DOHH2 (cell line): Measurements from ENCODE around the gene KDM4C.

ENCODE experiments used
- H3F3A ChIP-seq: fragments of 200-600 bp; sonication (generic), shearing (Covaris generic); 2 replicates; pipeline ENCODE4 v1.6.0; 2016; ENCODE audit warnings: antibody characterized with exemption, mild to moderate bottlenecking; ENCODE audit not compliant: control insufficient read depth, insufficient read depth
- H3K27ac ChIP-seq: fragments of 200-600 bp; sonication (generic); 2 replicates; pipeline ENCODE4 v1.5.1; 2014; ENCODE audit warnings: low read depth, mild to moderate bottlenecking, low read length, moderate library complexity
- H3K27me3 ChIP-seq: fragments of 200-600 bp; sonication (generic); 2 replicates; pipeline ENCODE4 v1.6.1; 2014; ENCODE audit warnings: mild to moderate bottlenecking, low read length, mixed read lengths; ENCODE audit not compliant: control insufficient read depth
- H3K36me3 ChIP-seq: fragments of 200-600 bp; sonication (generic); 2 replicates; pipeline ENCODE4 v1.6.1; 2014; ENCODE audit warnings: mild to moderate bottlenecking, low read length, moderate library complexity, mixed read lengths; ENCODE audit not compliant: control insufficient read depth
- H3K4me1 ChIP-seq: fragments of 200-600 bp; sonication (generic); 2 replicates; pipeline ENCODE4 v1.6.1; 2014; ENCODE audit warnings: mild to moderate bottlenecking, low read length, mixed read lengths; ENCODE audit not compliant: control insufficient read depth
- H3K4me2 ChIP-seq: fragments of 200-600 bp; sonication (generic); 2 replicates; pipeline ENCODE4 v1.6.0; 2014; ENCODE audit warnings: mild to moderate bottlenecking, low read length, moderate library complexity
- H3K4me3 ChIP-seq: fragments of 200-600 bp; sonication (generic); 2 replicates; pipeline ENCODE4 v1.5.1; 2014; ENCODE audit warnings: mild to moderate bottlenecking, low read length, mixed read lengths
- H3K79me2 ChIP-seq: fragments of 200-600 bp; sonication (generic); 2 replicates; pipeline ENCODE4 v1.6.1; 2014; ENCODE audit warnings: mild to moderate bottlenecking, low read length, mixed read lengths; ENCODE audit not compliant: control insufficient read depth
- H3K9me2 ChIP-seq: fragments of 200-600 bp; sonication (generic); replicated peaks from 2 replicates; pipeline ENCODE4 v1.6.1; 2014; ENCODE audit warnings: mild to moderate bottlenecking, low read length, mixed read lengths; ENCODE audit not compliant: control insufficient read depth
- H3K9me3 ChIP-seq: fragments of 200-600 bp; sonication (generic); 2 replicates; pipeline ENCODE4 v1.6.1; 2014; ENCODE audit warnings: antibody characterized with exemption, low read length, mixed read lengths; ENCODE audit not compliant: control insufficient read depth, insufficient read depth
- H4K20me1 ChIP-seq: fragments of 200-600 bp; sonication (generic); 2 replicates; pipeline ENCODE4 v1.6.0; 2014; ENCODE audit warnings: low read depth, mild to moderate bottlenecking, antibody characterized with exemption, low read length, moderate library complexity; ENCODE audit not compliant: control insufficient read depth, insufficient read depth
- CTCF ChIP-seq: fragments of 200-600 bp; sonication (generic); IDR thresholded peaks from one replicate; pipeline ENCODE4 v1.5.1; 2014; ENCODE audit warnings: antibody characterized with exemption, mild to moderate bottlenecking, low read depth, low read length; ENCODE audit not compliant: poor library complexity, severe bottlenecking
- EZH2phosphoT487 ChIP-seq: fragments of 200-600 bp; sonication (generic); IDR thresholded peaks from 2 replicates; pipeline ENCODE4 v1.6.1; 2017; ENCODE audit warnings: borderline replicate concordance, mild to moderate bottlenecking, antibody characterized with exemption, low read length, moderate library complexity, mixed read lengths

Gene KDM4C

GRCh38 chr9:6926436-6926835 lies 168.7 kb downstream of the KDM4C start:
- no peaks in the 10 kb centered on the region for H4K20me1 ChIP-seq
- no peak overlapping the region for H3K27ac ChIP-seq
- H3K9me2 ChIP-seq: no peaks in the 10 kb centered on the region
- no peak overlapping the region for H3K4me3 ChIP-seq
- H3K4me1 ChIP-seq: no peaks in the 10 kb centered on the region
- TF ChIP-seq EZH2phosphoT487 (no peak), CTCF (no peak)
- H3F3A ChIP-seq: no peaks in the 10 kb centered on the region
- H3K79me2 ChIP-seq: no peaks in the 10 kb centered on the region
- no peak overlapping the region for H3K4me2 ChIP-seq
- H3K27me3 ChIP-seq: no peaks in the 10 kb centered on the region
- no peaks in the 10 kb centered on the region for H3K9me3 ChIP-seq
- peaks cover under 1% of the 10 kb centered on the region; the same call in 1 of the 2 replicates for H3K36me3 ChIP-seq

- H3K27me3 ChIP-seq: no peaks in the 10 kb centered on the region
- no peaks in the 10 kb centered on the region for H3F3A ChIP-seq
- H3K4me3 ChIP-seq: no peak overlapping the region
- H3K79me2 ChIP-seq: no peaks in the 10 kb centered on the region
- no peaks in the 10 kb centered on the region for H3K4me1 ChIP-seq
- no peak overlapping the region for H3K27ac ChIP-seq
- no peaks in the 10 kb centered on the region for H4K20me1 ChIP-seq
- no peaks in the 10 kb centered on the region for H3K36me3 ChIP-seq
- no peaks in the 10 kb centered on the region for H3K9me3 ChIP-seq
- H3K4me2 ChIP-seq: no peak overlapping the region
- TF ChIP-seq EZH2phosphoT487 (no peak), CTCF (no peak)
- no peaks in the 10 kb centered on the region for H3K9me2 ChIP-seq
These were observed 170.1 kb downstream of the KDM4C start for GRCh38 chr9:6927838-6928237.

- no peaks in the 10 kb centered on the region for H3K36me3 ChIP-seq
- no peaks in the 10 kb centered on the region for H3K27me3 ChIP-seq
- H3F3A ChIP-seq: no peaks in the 10 kb centered on the region
- H3K9me2 ChIP-seq: no peaks in the 10 kb centered on the region
- H3K9me3 ChIP-seq: no peaks in the 10 kb centered on the region
- H3K4me1 ChIP-seq: no peaks in the 10 kb centered on the region
- TF ChIP-seq CTCF: no peak
- no peak for TF ChIP-seq EZH2phosphoT487
- no peak overlapping the region for H3K4me3 ChIP-seq
- H3K4me2 ChIP-seq: no peak overlapping the region
- no peaks in the 10 kb centered on the region for H3K79me2 ChIP-seq
- H4K20me1 ChIP-seq: no peaks in the 10 kb centered on the region
- no peak overlapping the region for H3K27ac ChIP-seq
These were observed 171.1 kb downstream of the KDM4C start for GRCh38 chr9:6928863-6929262.
